AG04450 (cell line): Measurements from ENCODE around the gene LOXL3. TPM values are rescaled to one million over a fixed set of nuclear protein-coding genes. Genes with fewer than 3 reads are reported as not detected.
A peak's percentile ranks its signal among the peaks of the same experiment; 100 is the strongest.

Source experiments
- CTCF ChIA-PET: fragments of 300-600, 350-600 bp; formaldehyde crosslinking; extraction: SDS; loops from one replicate; lab custom pipeline; 2022; ENCODE audit warnings: antibody characterized with exemption, inconsistent platforms; lab: Charles Lee
- POLR2A ChIA-PET: fragments of 350-600 bp; formaldehyde crosslinking; extraction: SDS; loops from one replicate; lab custom pipeline; 2021; ENCODE audit warnings: antibody characterized with exemption, inconsistent platforms; lab: Yijun Ruan, JAX
- DNase-seq: peaks from one replicate; pipeline ENCODE4 v3.0.0-alpha.2; 2011; ENCODE audit warnings: low read depth, low spot score
- H3K27ac ChIP-seq: one replicate; pipeline ENCODE4 v1.5.1; 2012; ENCODE audit warnings: low read depth, low read length, control low read depth
- H3K27me3 ChIP-seq: one replicate; pipeline ENCODE4 v1.6.0; 2012; ENCODE audit warnings: low read length; ENCODE audit not compliant: control insufficient read depth, insufficient read depth
- H3K4me3 ChIP-seq: 2 replicates; pipeline ENCODE4 v1.5.1; 2011; ENCODE audit warnings: mild to moderate bottlenecking, low read depth, low read length, control low read depth
- H3K9me3 ChIP-seq: 2 replicates; pipeline ENCODE4 v1.5.1; 2012; ENCODE audit warnings: low read length; ENCODE audit not compliant: control insufficient read depth, insufficient read depth
- CTCF ChIP-seq: IDR thresholded peaks from 2 replicates; pipeline ENCODE4 v1.5.1; 2011; ENCODE audit warnings: low read depth, low read length, control low read depth, inconsistent platforms
- polyA plus RNA-seq: library from polyadenylated mRNA; depleted of rRNA; stranded (reverse); fragments of >200 nt; gene quantifications from 2 replicates; pipeline ENCODE4 v1.2.3, GENCODE V29; 2011

Gene LOXL3
- polyA plus RNA-seq, 1 experiment = 41.1 TPM

GRCh38 chr2:74501335-74502071 is 52.2 kb downstream of the LOXL3 start:
- Histone ChIP-seq H3K27me3 (peaks cover 40% of the 10 kb centered on the region), H3K27ac (no peak overlapping the region), H3K9me3 (no peaks in the 10 kb centered on the region; the same call in 1 of the 2 replicates), H3K4me3 (no peak overlapping the region)
- TF ChIP-seq CTCF = no peak
- no peak for DNase-seq
- CTCF ChIA-PET = interaction anchor here (1.5 kb wide), 1 partner anchor 76 kb away, joined by 5 read pairs; no protein-coding TSS in a partner anchor
- POLR2A ChIA-PET = interaction anchor here (0.7 to 1.2 kb wide), 3 partner anchors 11 to 809 kb away, joined by 3 to 5 read pairs (median 3); no protein-coding TSS in a partner anchor

- DNase-seq = no peak
- no peak overlapping the region for H3K27ac ChIP-seq
- H3K4me3 ChIP-seq = no peak overlapping the region
- POLR2A ChIA-PET = no interaction called here
- peaks cover 40% of the 10 kb centered on the region for H3K27me3 ChIP-seq
- no peak for TF ChIP-seq CTCF
- no peaks in the 10 kb centered on the region; the same call in 1 of the 2 replicates for H3K9me3 ChIP-seq
- CTCF ChIA-PET = interaction anchor here (1.5 to 1.7 kb wide), 2 partner anchors 77 to 88 kb away, joined by 5 to 7 read pairs; no protein-coding TSS in a partner anchor
Observed at GRCh38 chr2:74500578-74500946, 53.2 kb downstream of the LOXL3 start.

- ChIA-PET POLR2A (no interaction called here), CTCF (interaction anchor here (1.5 to 1.7 kb wide), 2 partner anchors 77 to 89 kb away, joined by 5 to 7 read pairs; no protein-coding TSS in a partner anchor)
- no peak for TF ChIP-seq CTCF
- H3K4me3 ChIP-seq = no peak overlapping the region
- no peak for DNase-seq
- H3K27me3 ChIP-seq = peaks cover 40% of the 10 kb centered on the region
- H3K27ac ChIP-seq = no peak overlapping the region
- no peaks in the 10 kb centered on the region; the same call in 1 of the 2 replicates for H3K9me3 ChIP-seq
Observed at GRCh38 chr2:74499940-74500577, 53.7 kb downstream of the LOXL3 start.

DNA sequence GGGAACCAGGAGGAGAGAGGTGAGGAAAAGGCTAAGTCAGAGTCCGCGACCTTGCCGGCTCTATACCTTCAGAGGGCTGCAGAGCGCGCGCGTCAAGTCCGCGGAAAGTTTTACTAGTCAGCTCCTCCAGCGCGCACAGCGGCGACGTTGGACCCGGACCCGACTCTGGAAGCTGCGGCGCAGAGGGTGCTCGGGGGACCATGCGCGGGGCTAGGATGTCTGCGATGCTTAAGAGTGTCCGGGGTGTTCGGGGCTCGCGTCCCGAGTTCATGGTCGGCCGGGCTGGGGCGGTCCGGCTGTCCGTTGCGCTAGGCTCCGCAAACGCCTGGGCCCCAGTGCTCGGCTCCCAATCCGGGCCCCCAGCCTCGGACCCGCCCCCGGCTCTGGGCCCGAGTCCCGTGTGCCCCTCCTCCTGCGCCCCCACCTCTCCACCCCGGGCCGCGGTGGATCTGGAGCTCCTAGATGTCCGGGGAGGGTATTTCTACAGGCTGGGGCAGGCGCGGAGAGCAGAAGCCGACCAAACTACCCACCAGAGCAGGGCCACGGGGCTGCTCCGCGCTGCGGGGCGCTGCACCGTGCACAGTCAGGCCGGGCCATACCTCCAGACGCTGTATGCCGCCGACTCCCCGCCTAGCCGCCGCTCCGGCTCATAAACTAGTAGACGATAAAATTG is 54.3 kb downstream of the LOXL3 start, which contains the start of gene LBX2:
Gene LBX2 (minus strand): TSS at position 337 of the 673 bp plus-strand sequence. CDS start 66 bp downstream, at position 271.
- CTCF ChIA-PET = interaction anchor here (1.7 kb wide), 1 partner anchor 89 kb away, joined by 7 read pairs; no protein-coding TSS in a partner anchor
- H3K9me3 ChIP-seq = no peaks in the 10 kb centered on the region; the same call in 1 of the 2 replicates
- peak within 1 kb of the TSS; percentile 48 for H3K4me3 ChIP-seq
- POLR2A ChIA-PET = interaction anchor here (1.1 kb wide), 1 partner anchor 30 kb away, joined by 4 read pairs; the partner anchor contains the start of genes AUP1 and HTRA2
- H3K27me3 ChIP-seq = peaks cover 40% of the 10 kb centered on the region
- no peak within 1 kb of the TSS for H3K27ac ChIP-seq
- no peak for TF ChIP-seq CTCF
- no peak for DNase-seq
